IMR-90 (cell line): ENCODE measurements around the gene PRTFDC1.

ENCODE experiments used
- BHLHE40 ChIP-seq: fragments of 150-350 bp; IDR thresholded peaks from 2 replicates; pipeline ENCODE4 v1.6.1; 2016; ENCODE audit warnings: mild to moderate bottlenecking, low read depth, low read length
- CEBPB ChIP-seq: IDR thresholded peaks from 2 replicates; pipeline ENCODE4 v1.6.1; 2012; ENCODE audit warnings: low read depth, low read length, improper control_type of control experiment
- CTCF ChIP-seq: conservative IDR thresholded peaks from 2 replicates; pipeline ENCODE4 v1.5.1; 2012; ENCODE audit warnings: mild to moderate bottlenecking, low read depth, low read length, improper control_type of control experiment
- MAFK ChIP-seq: IDR thresholded peaks from 2 replicates; pipeline ENCODE4 v1.6.1; 2012; ENCODE audit warnings: low read depth, low read length, improper control_type of control experiment
- MAZ ChIP-seq: IDR thresholded peaks from 2 replicates; pipeline ENCODE4 v1.6.1; 2012; ENCODE audit warnings: low read depth, mild to moderate bottlenecking, low read length, improper control_type of control experiment, moderate library complexity, borderline replicate concordance
- POLR2A ChIP-seq: IDR thresholded peaks from 2 replicates; pipeline ENCODE4 v1.6.1; 2012; ENCODE audit warnings: mild to moderate bottlenecking, low read depth, low read length
- RAD21 ChIP-seq: IDR thresholded peaks from 2 replicates; pipeline ENCODE4 v1.6.1; 2012; ENCODE audit warnings: low read length, improper control_type of control experiment
- RFX5 ChIP-seq: IDR thresholded peaks from 2 replicates; pipeline ENCODE4 v1.8.0; 2012; ENCODE audit warnings: low read depth, mild to moderate bottlenecking, low read length, moderate library complexity
- SMC3 ChIP-seq: fragments of 150-350 bp; IDR thresholded peaks from 2 replicates; pipeline ENCODE4 v1.6.1; 2016; ENCODE audit warnings: low read depth, mild to moderate bottlenecking, antibody characterized with exemption, low read length, moderate library complexity

GRCh38 chr10:24904824-24905223, 47.6 kb downstream of the PRTFDC1 start:
- TF ChIP-seq POLR2A, result no peak
- TF ChIP-seq CTCF, result no peak
- no peak for TF ChIP-seq MAZ
- TF ChIP-seq MAFK, result no peak
- TF ChIP-seq SMC3, result no peak
- no peak for TF ChIP-seq RFX5
- no peak for TF ChIP-seq BHLHE40
- no peak for TF ChIP-seq CEBPB
- TF ChIP-seq RAD21, result no peak
